ENCODE data around the gene PPP2R5C.

Gene PPP2R5C

DNA sequence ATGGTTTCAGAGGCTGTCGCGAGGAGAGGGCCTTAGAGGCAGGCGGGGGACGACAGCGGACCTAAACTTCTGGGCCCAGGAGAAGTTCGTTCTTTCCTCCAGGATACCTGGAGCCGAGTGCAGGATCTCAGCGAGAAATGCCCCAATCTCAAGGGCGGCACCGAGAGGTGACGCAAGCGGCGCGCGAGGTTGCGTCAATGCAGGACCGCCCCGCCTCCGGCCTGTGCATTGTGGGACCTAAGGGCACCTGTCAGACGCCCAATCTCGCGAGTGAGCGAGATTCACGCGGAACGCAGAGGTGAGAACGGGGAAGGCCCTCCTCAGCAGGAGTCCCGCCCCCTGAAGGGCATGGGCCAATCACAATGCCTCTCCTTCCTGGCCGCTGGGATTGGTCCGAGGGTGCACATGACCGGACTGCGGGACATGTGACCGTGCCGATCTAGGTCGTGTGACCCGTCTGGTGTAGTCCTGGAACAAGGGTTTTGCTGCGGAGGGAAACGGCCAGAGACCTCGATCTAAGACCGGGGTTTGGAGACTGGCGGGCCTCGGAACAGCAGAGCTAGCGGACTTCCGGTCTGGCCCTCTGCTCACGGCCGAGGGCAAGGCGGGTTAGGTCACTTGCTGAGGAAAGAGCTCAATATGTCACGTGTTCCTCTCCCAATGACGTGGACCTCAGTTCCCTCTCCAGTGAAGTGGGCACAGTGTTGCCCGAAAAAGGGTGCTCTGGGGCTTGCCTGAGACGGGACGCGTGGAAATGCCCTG lies 186.6 kb downstream of the PPP2R5C start:
- H3K27ac Mint-ChIP-seq = peak overlapping the region; percentile 100
- peak; percentile 99 for DNase-seq
- H3K27me3 Mint-ChIP-seq (ENCODE audit: low read depth, poor library complexity) = peaks cover 36% of the 10 kb centered on the region
- H3K4me1 Mint-ChIP-seq = peaks cover 20% of the 10 kb centered on the region
- H3K9me3 Mint-ChIP-seq = no peaks in the 10 kb centered on the region
- no peaks in the 10 kb centered on the region for H3K36me3 Mint-ChIP-seq (ENCODE audit: low read depth)
- no peak for TF ChIP-seq CTCF (IDR thresholded peaks at IDR 0.05)
- H3K4me3 Mint-ChIP-seq = peak overlapping the region; percentile 94

- Mint-ChIP-seq H3K36me3 (ENCODE audit: low read depth) (no peaks in the 10 kb centered on the region), H3K4me3 (peak overlapping the region; percentile 94), H3K27me3 (ENCODE audit: low read depth, poor library complexity) (peaks cover 30% of the 10 kb centered on the region), H3K4me1 (peaks cover 20% of the 10 kb centered on the region), H3K27ac (peak overlapping the region; percentile 100), H3K9me3 (no peaks in the 10 kb centered on the region)
- peak; percentile 39 for DNase-seq
- no peak for TF ChIP-seq CTCF (IDR thresholded peaks at IDR 0.05)
These were observed 187.2 kb downstream of the PPP2R5C start for GRCh38 chr14:101948666-101949216.

GRCh38 chr14:101950100-101950499 lies 188.6 kb downstream of the PPP2R5C start:
- peak overlapping the region; percentile 48 for H3K4me3 Mint-ChIP-seq
- H3K4me1 Mint-ChIP-seq = peaks cover 20% of the 10 kb centered on the region
- no peaks in the 10 kb centered on the region for H3K9me3 Mint-ChIP-seq
- no peaks in the 10 kb centered on the region for H3K36me3 Mint-ChIP-seq (ENCODE audit: low read depth)
- H3K27me3 Mint-ChIP-seq (ENCODE audit: low read depth, poor library complexity) = peaks cover 16% of the 10 kb centered on the region
- no peak overlapping the region for H3K27ac Mint-ChIP-seq
- TF ChIP-seq CTCF (IDR thresholded peaks at IDR 0.05) = no peak
- no peak for DNase-seq

DNA sequence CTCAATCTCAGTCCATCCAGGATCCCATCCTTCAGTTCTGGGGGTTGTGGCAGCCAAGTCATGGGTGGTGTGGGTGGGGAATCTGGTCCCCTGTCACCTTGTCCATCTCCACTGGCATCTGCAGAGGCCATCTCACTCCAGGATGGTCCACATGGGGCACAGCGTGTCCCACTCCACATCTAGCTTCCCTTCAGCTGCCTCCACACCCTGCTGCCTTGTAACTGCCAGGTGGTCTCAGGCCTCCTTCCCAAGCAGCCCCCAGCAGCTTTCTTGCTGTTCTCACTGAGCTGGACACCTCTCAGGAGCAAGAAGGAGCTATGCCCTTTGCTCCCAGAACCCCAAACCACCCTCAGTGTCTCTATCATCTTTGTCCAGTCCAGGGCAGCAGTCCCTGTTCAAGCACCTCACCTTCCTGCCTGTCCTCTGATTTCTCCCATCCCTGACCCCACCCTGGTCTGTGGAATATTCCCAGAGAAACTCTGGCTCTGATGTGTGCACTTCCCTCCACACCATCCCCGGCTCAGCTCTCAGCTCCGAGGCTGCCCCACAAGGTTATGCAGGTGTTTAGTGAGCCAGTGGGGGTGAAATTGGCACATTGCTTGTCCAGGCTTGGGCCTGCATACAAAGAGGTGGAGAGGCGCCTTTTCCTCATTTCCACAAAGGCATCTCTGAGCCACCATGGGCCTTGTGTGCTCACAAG lies 189.2 kb downstream of the PPP2R5C start:
- Mint-ChIP-seq H3K4me3 (peak overlapping the region; percentile 48), H3K4me1 (peaks cover 20% of the 10 kb centered on the region), H3K27me3 (ENCODE audit: low read depth, poor library complexity) (peaks cover 10% of the 10 kb centered on the region), H3K36me3 (ENCODE audit: low read depth) (no peaks in the 10 kb centered on the region), H3K27ac (no peak overlapping the region), H3K9me3 (no peaks in the 10 kb centered on the region)
- no peak for TF ChIP-seq CTCF (IDR thresholded peaks at IDR 0.05)
- DNase-seq = no peak

DNA sequence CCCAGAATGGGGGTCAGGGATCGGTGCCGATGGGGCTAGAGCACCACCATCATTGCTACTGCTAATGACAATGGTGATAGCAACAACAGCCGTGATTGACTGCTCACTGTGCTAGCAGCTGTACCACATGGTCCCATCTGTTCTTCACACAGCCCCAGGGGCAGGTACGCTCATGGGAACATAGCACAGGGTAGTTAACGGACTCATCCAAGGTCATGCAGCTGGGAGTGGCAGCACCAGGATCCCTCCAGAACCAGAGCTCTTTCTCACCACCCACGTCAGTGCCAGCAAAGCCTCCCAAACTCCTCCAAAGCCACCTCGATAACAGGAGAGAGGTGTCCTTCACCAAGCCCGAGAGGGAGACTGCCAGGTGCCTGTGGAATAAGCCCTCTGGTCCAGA lies 191.6 kb downstream of the PPP2R5C start:
- TF ChIP-seq CTCF (IDR thresholded peaks at IDR 0.05) = no peak
- no peak overlapping the region for H3K27ac Mint-ChIP-seq
- peaks cover 3% of the 10 kb centered on the region for H3K27me3 Mint-ChIP-seq (ENCODE audit: low read depth, poor library complexity)
- no peak overlapping the region for H3K4me3 Mint-ChIP-seq
- peaks cover 14% of the 10 kb centered on the region for H3K4me1 Mint-ChIP-seq
- H3K36me3 Mint-ChIP-seq (ENCODE audit: low read depth) = no peaks in the 10 kb centered on the region
- no peak for DNase-seq
- no peaks in the 10 kb centered on the region for H3K9me3 Mint-ChIP-seq
